Measurements from ENCODE around the gene MCM6.

DNA sequence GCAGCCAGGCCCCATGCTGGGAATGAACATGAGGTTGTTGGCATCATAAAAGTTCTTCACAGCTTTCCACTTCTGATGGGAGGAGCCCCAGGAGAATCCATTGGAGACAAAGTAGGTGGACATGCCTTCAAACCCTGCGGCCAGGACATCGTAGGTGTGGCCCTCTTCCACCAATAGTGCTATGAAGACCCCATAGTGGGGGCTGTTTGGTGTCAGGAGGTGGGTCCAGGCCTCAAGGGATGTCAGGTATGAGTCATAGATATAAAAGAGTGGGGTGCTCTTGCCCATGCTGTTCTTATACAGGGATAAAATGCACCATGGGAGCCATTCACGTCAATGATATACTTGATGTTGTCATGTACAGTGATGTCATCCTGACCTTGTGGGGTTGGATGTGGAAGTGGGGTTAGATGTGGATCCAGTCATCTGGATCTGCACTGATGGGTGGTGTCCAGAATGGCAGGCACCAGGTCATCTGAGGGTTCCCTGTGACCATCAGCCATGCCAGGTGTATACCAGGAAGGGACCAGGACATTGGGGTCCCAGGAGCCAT, 22.1 kb upstream of the MCM6 start:
- TF ChIP-seq, protein P1, sequence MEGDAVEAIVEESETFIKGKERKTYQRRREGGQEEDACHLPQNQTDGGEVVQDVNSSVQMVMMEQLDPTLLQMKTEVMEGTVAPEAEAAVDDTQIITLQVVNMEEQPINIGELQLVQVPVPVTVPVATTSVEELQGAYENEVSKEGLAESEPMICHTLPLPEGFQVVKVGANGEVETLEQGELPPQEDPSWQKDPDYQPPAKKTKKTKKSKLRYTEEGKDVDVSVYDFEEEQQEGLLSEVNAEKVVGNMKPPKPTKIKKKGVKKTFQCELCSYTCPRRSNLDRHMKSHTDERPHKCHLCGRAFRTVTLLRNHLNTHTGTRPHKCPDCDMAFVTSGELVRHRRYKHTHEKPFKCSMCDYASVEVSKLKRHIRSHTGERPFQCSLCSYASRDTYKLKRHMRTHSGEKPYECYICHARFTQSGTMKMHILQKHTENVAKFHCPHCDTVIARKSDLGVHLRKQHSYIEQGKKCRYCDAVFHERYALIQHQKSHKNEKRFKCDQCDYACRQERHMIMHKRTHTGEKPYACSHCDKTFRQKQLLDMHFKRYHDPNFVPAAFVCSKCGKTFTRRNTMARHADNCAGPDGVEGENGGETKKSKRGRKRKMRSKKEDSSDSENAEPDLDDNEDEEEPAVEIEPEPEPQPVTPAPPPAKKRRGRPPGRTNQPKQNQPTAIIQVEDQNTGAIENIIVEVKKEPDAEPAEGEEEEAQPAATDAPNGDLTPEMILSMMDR (IDR thresholded peaks at IDR 0.05), result no peak
- no peak for TF ChIP-seq EP300 (IDR thresholded peaks at IDR 0.05)
- TF ChIP-seq POLR2A (IDR thresholded peaks at IDR 0.05), result no peak
